Smooth muscle cell (in vitro differentiated cells): ENCODE results near the gene ENPP1. TPM values are rescaled to one million over a fixed set of nuclear protein-coding genes. Genes with fewer than 3 reads are reported as not detected.

ENCODE experiments used
- DNase-seq: peaks from one replicate; lab custom pipeline; 2025; ENCODE audit not compliant: unreplicated experiment; lab: John Stamatoyannopoulos, UW
- H2AFZ ChIP-seq: fragments of 200-600 bp; sonication (generic); 2 replicates; pipeline ENCODE4 v1.6.0; 2016; ENCODE audit warnings: antibody characterized with exemption, low read depth, mild to moderate bottlenecking
- H3F3A ChIP-seq: fragments of 200-600 bp; sonication (generic); 2 replicates; pipeline ENCODE4 v1.6.0; 2017; ENCODE audit warnings: antibody characterized with exemption, low read depth
- H3K27ac ChIP-seq: fragments of 200-600 bp; sonication (generic); 2 replicates; pipeline ENCODE4 v1.5.1; 2016; ENCODE audit warnings: low read depth, mild to moderate bottlenecking
- H3K27me3 ChIP-seq: fragments of 200-600 bp; sonication (generic); 2 replicates; pipeline ENCODE4 v1.6.1; 2016; ENCODE audit warnings: low read depth, mild to moderate bottlenecking
- H3K36me3 ChIP-seq: fragments of 200-600 bp; sonication (generic); 2 replicates; pipeline ENCODE4 v1.5.1; 2016; ENCODE audit warnings: low read depth
- H3K4me1 ChIP-seq: fragments of 200-600 bp; sonication (generic); 2 replicates; pipeline ENCODE4 v1.5.1; 2016; ENCODE audit warnings: low read depth
- H3K4me2 ChIP-seq: fragments of 200-600 bp; sonication (generic); 2 replicates; pipeline ENCODE4 v1.6.0; 2016; ENCODE audit warnings: mild to moderate bottlenecking
- H3K4me3 ChIP-seq: fragments of 200-600 bp; sonication (generic); 2 replicates; pipeline ENCODE4 v1.5.1; 2016; ENCODE audit warnings: mild to moderate bottlenecking
- H3K79me2 ChIP-seq: fragments of 200-600 bp; sonication (generic); 2 replicates; pipeline ENCODE4 v1.6.0; 2016; ENCODE audit warnings: low read depth, mild to moderate bottlenecking
- H3K9ac ChIP-seq: fragments of 200-600 bp; sonication (generic); 2 replicates; pipeline ENCODE4 v1.6.0; 2016; ENCODE audit warnings: low read depth
- H3K9me3 ChIP-seq: fragments of 200-600 bp; sonication (generic); replicated peaks from 2 replicates; pipeline ENCODE4 v1.5.1; 2016; ENCODE audit warnings: low read depth
- H4K20me1 ChIP-seq: fragments of 200-600 bp; sonication (generic); 2 replicates; pipeline ENCODE4 v1.6.0; 2016; ENCODE audit warnings: low read depth
- CTCF ChIP-seq: fragments of 200-600 bp; sonication (generic); IDR thresholded peaks from 2 replicates; pipeline ENCODE4 v1.5.1; 2017; ENCODE audit warnings: borderline replicate concordance, mild to moderate bottlenecking, antibody characterized with exemption; ENCODE audit not compliant: insufficient read depth, poor library complexity, severe bottlenecking
- WGBS: methylation state at CpG from one replicate; pipeline ENCODE4 v1.1.7; 2016; ENCODE audit warnings: low lambda C conversion rate; 5-methylcytosine and 5-hydroxymethylcytosine counted together
- polyA plus RNA-seq: library from polyadenylated mRNA; unstranded; fragments of >200 nt; fragmentation: Nextera tagmentation; extraction: Ambion mirVana; gene quantifications from 2 replicates; pipeline ENCODE4 v1.2.1, GENCODE V29; 2016
- total RNA-seq: library from RNA; depleted of rRNA; stranded (reverse); fragments of >200 nt; gene quantifications from 2 replicates; pipeline ENCODE4 v1.2.3, GENCODE V29; 2014

The ENPP1 gene
- total and polyA plus RNA-seq, 2 experiments from 2014 or later, result 329 to 433 TPM

- no peak overlapping the region for H3K4me3 ChIP-seq
- no peak for DNase-seq
- H3K4me2 ChIP-seq, result no peak overlapping the region
- no peaks in the 10 kb centered on the region for H3K4me1 ChIP-seq
- peaks cover 91% of the 10 kb centered on the region for H4K20me1 ChIP-seq
- H3K27ac ChIP-seq, result peak overlapping the region; percentile 58
- H3K36me3 ChIP-seq, result no peaks in the 10 kb centered on the region
- no peak for TF ChIP-seq CTCF
- peaks cover 20% of the 10 kb centered on the region for H3F3A ChIP-seq
- H3K9me3 ChIP-seq, result no peaks in the 10 kb centered on the region
- H2AFZ ChIP-seq, result no peak overlapping the region
- H3K27me3 ChIP-seq, result no peaks in the 10 kb centered on the region
- 97% methylated on average over 1 of the region's 1 CpG for WGBS
- H3K9ac ChIP-seq, result no peak overlapping the region
- peaks cover 75% of the 10 kb centered on the region for H3K79me2 ChIP-seq
Measured at GRCh38 chr6:131832363-131832762, 24.5 kb downstream of the ENPP1 start.

DNA sequence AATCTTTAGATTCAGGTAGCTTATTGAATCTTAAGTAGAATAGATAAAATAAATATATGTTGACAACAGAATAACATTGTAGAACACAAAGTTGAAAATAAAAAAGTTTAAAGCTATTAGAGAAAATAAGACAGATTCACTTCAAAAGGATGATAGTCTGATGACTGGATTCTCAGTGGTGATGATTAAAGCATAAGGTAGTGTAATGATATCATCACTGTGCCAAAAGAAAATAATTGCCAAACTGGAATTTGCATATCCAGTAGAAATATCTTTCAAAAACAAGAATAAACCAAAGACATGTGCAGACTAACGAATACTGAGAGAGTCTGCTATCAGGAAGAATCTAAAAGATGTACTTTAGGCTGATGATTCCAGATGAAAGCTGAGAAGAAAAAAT is 30.2 kb downstream of the ENPP1 start:
- Histone ChIP-seq H3K4me2 (no peak overlapping the region), H3K4me3 (no peak overlapping the region), H3K79me2 (peaks cover 84% of the 10 kb centered on the region), H2AFZ (no peak overlapping the region), H4K20me1 (peaks cover 90% of the 10 kb centered on the region), H3K27me3 (no peaks in the 10 kb centered on the region), H3K27ac (peak overlapping the region; percentile 36), H3K36me3 (no peaks in the 10 kb centered on the region), H3K9me3 (no peaks in the 10 kb centered on the region), H3F3A (peaks cover 5% of the 10 kb centered on the region), H3K4me1 (no peaks in the 10 kb centered on the region), H3K9ac (no peak overlapping the region)
- WGBS, result 76% methylated on average over 1 of the region's 1 CpG
- no peak for TF ChIP-seq CTCF
- no peak for DNase-seq

DNA sequence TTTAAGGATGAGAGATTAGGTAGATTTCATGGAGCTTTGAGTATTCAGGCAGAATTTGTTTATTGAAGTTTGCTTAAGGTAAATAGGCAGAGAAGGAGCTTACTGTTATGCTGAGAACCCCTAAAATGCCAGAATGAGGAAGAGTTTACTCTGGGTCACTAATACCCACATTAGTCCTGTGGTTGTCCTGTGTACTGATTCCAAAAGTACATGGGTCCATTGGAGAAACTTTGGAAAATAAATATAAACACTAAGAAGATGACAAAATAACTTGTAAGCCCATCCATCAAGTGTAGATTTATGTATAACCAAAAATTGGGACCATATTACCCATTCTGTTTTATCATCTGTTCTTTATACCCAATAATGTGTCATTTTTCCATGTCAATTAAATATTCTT is 31.6 kb downstream of the ENPP1 start:
- H3K36me3 ChIP-seq, result no peaks in the 10 kb centered on the region
- TF ChIP-seq CTCF, result no peak
- no peaks in the 10 kb centered on the region for H3K4me1 ChIP-seq
- H3K79me2 ChIP-seq, result peaks cover 78% of the 10 kb centered on the region
- no peaks in the 10 kb centered on the region for H3F3A ChIP-seq
- no peak overlapping the region for H3K4me2 ChIP-seq
- no peaks in the 10 kb centered on the region for H3K9me3 ChIP-seq
- H3K9ac ChIP-seq, result no peak overlapping the region
- peaks cover 92% of the 10 kb centered on the region for H4K20me1 ChIP-seq
- no peak overlapping the region for H3K4me3 ChIP-seq
- DNase-seq, result no peak
- no peak overlapping the region for H3K27ac ChIP-seq
- H3K27me3 ChIP-seq, result no peaks in the 10 kb centered on the region
- H2AFZ ChIP-seq, result no peak overlapping the region

DNA sequence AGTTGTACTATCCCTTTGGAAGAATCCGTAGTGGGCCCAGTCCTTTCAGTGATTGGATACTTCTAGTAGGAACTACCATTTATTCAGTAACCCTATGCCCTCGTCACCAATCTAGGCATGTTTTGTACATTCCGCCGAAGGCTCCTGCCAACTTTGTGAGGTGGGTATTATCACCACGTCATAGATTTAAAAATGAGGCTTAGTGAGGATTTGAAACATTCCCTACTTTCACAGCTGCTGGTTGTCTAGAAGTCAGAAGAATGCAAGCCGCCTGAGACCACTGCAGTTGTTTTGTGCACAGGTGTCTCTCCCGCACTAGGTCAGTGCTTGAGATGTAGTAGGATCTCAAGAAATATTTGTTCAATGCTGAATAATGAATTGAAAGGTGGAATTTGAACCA is 32.6 kb downstream of the ENPP1 start:
- H3K4me3 ChIP-seq, result no peak overlapping the region
- no peaks in the 10 kb centered on the region for H3K27me3 ChIP-seq
- no peak for DNase-seq
- H3K36me3 ChIP-seq, result no peaks in the 10 kb centered on the region
- peaks cover 86% of the 10 kb centered on the region for H4K20me1 ChIP-seq
- H3K9me3 ChIP-seq, result no peaks in the 10 kb centered on the region
- no peaks in the 10 kb centered on the region for H3K4me1 ChIP-seq
- TF ChIP-seq CTCF, result no peak
- H2AFZ ChIP-seq, result no peak overlapping the region
- no peak overlapping the region for H3K9ac ChIP-seq
- WGBS, result 80% methylated on average over 7 of the region's 7 CpGs
- H3F3A ChIP-seq, result no peaks in the 10 kb centered on the region
- no peak overlapping the region for H3K27ac ChIP-seq
- H3K4me2 ChIP-seq, result no peak overlapping the region
- H3K79me2 ChIP-seq, result peaks cover 68% of the 10 kb centered on the region
